Calu3 (cell line): ENCODE data around the gene MRPL45. TPM values are rescaled to one million over a fixed set of nuclear protein-coding genes. Genes with fewer than 3 reads are reported as not detected.

Source experiments
- BruUV-seq: library from RNA; stranded (reverse); fragments of 400-500 nt; replicated peaks from 2 replicates; lab custom pipeline; 2021; lab: Mats Ljungman, UMichigan
- CTCF ChIA-PET: fragments of 300-600 bp; sonication (Branson Sonifier 250); formaldehyde crosslinking; loops from one replicate; lab custom pipeline; 2022; ENCODE audit warnings: antibody characterized with exemption; lab: Charles Lee
- DNase-seq: peaks from one replicate; pipeline ENCODE4 v3.0.0; 2022
- H3K27ac Mint-ChIP-seq: one replicate; pipeline ENCODE4 v1.8.0; 2022; ENCODE audit warnings: mixed read lengths; ENCODE audit not compliant: unreplicated experiment
- H3K27me3 Mint-ChIP-seq: one replicate; pipeline ENCODE4 v1.8.0; 2022; ENCODE audit warnings: mixed read lengths; ENCODE audit not compliant: unreplicated experiment
- H3K36me3 Mint-ChIP-seq: one replicate; pipeline ENCODE4 v1.8.0; 2022; ENCODE audit warnings: mild to moderate bottlenecking, moderate library complexity, mixed read lengths; ENCODE audit not compliant: insufficient read depth, unreplicated experiment
- H3K4me1 Mint-ChIP-seq: one replicate; pipeline ENCODE4 v1.8.0; 2022; ENCODE audit warnings: mild to moderate bottlenecking, low read depth, mixed read lengths; ENCODE audit not compliant: unreplicated experiment
- H3K4me3 Mint-ChIP-seq: one replicate; pipeline ENCODE4 v1.8.0; 2022; ENCODE audit warnings: mild to moderate bottlenecking, low read depth, moderate library complexity, mixed read lengths; ENCODE audit not compliant: unreplicated experiment
- H3K9me3 Mint-ChIP-seq: one replicate; pipeline ENCODE4 v1.8.0; 2022; ENCODE audit warnings: low read depth, mixed read lengths; ENCODE audit not compliant: unreplicated experiment
- intact Hi-C: fragments of 100-400 bp; cut with micrococcal nuclease; formaldehyde crosslinking; loops from one replicate; pipeline ENCODE4 v1.10.0; 2022; ENCODE audit not compliant: unreplicated experiment
- total RNA-seq: library from RNA; stranded (reverse); gene quantifications from 2 replicates; pipeline ENCODE4 v1.2.3, GENCODE V29; 2022
- TF ChIP-seq, protein P1 (sequence below): fragments of 200-600 bp; IDR thresholded peaks from one replicate; pipeline ENCODE4 v1.8.0; 2022; ENCODE audit warnings: antibody characterized with exemption; ENCODE audit not compliant: unreplicated experiment

MRPL45 gene
- total RNA-seq, 1 experiment from 2014 or later, result 171 TPM

DNA sequence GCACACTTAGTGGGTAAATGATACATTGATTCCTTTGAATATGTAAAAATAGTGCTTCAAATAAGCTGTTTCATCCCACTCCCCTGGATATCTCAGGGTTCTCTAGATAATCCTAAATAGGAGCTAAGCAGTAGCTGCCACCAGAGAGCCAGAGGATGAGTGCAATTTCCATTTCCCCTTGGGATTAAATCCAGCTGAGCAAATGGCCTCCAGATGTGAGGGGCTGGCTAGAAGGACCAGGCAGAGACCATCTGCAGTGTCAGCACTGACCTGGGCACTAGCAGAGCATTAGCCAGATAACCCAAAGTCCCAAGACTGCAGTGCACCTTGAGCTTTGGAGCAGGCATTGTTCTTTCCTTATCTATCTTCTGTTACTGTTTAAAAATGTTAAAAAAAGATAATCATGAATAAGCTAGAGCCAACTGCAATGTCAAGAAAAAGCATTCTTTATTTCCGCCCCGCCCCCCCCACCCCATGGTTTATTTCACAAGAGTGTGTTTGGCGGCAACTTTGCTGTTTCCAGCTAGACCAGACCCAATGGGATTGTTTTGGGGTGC lies 27.3 kb downstream of the MRPL45 start:
- Mint-ChIP-seq H3K27ac (no peak overlapping the region), H3K4me3 (no peak overlapping the region), H3K27me3 (peaks cover 19% of the 10 kb centered on the region), H3K9me3 (no peaks in the 10 kb centered on the region), H3K36me3 (peaks cover 49% of the 10 kb centered on the region), H3K4me1 (peaks cover 19% of the 10 kb centered on the region)
- CTCF ChIA-PET, result interaction anchor here (0.5 to 3.5 kb wide), 8 partner anchors 9 to 1683 kb away, joined by 3 to 14 read pairs (median 4); no protein-coding TSS in a partner anchor
- DNase-seq, result no peak
- intact Hi-C loops, result no loop called here
- TF ChIP-seq, protein P1, sequence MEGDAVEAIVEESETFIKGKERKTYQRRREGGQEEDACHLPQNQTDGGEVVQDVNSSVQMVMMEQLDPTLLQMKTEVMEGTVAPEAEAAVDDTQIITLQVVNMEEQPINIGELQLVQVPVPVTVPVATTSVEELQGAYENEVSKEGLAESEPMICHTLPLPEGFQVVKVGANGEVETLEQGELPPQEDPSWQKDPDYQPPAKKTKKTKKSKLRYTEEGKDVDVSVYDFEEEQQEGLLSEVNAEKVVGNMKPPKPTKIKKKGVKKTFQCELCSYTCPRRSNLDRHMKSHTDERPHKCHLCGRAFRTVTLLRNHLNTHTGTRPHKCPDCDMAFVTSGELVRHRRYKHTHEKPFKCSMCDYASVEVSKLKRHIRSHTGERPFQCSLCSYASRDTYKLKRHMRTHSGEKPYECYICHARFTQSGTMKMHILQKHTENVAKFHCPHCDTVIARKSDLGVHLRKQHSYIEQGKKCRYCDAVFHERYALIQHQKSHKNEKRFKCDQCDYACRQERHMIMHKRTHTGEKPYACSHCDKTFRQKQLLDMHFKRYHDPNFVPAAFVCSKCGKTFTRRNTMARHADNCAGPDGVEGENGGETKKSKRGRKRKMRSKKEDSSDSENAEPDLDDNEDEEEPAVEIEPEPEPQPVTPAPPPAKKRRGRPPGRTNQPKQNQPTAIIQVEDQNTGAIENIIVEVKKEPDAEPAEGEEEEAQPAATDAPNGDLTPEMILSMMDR, result no peak
- BruUV-seq, result no TSS peak

DNA sequence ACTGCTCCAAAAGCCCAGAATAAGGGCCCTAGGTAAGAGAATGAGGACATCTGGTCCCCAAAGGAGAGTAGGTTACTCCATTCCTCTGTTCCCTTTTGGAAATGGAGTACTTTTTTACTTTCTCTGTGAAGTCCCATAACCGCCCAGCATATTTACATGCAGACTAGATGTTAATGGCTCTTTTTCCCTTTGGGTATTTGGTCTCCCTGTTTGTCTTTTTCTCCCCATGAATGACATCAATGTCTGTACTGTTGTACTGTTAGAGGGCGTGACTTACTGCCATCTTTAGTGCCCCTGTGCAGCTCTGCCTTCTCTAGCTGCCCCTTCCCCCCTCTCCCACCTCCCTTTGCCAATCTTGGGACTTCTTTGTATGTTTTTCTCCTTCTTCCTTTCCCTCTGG lies 27.8 kb downstream of the MRPL45 start:
- Mint-ChIP-seq H3K27me3 (peaks cover 25% of the 10 kb centered on the region), H3K4me1 (peaks cover 14% of the 10 kb centered on the region), H3K27ac (no peak overlapping the region), H3K9me3 (no peaks in the 10 kb centered on the region), H3K4me3 (no peak overlapping the region), H3K36me3 (peaks cover 44% of the 10 kb centered on the region)
- no peak for DNase-seq
- intact Hi-C loops, result no loop called here
- TF ChIP-seq, protein P1, result no peak
- CTCF ChIA-PET, result interaction anchor here (0.5 to 3.5 kb wide), 8 partner anchors 9 to 1684 kb away, joined by 3 to 14 read pairs (median 4); no protein-coding TSS in a partner anchor
- BruUV-seq, result no TSS peak

DNA sequence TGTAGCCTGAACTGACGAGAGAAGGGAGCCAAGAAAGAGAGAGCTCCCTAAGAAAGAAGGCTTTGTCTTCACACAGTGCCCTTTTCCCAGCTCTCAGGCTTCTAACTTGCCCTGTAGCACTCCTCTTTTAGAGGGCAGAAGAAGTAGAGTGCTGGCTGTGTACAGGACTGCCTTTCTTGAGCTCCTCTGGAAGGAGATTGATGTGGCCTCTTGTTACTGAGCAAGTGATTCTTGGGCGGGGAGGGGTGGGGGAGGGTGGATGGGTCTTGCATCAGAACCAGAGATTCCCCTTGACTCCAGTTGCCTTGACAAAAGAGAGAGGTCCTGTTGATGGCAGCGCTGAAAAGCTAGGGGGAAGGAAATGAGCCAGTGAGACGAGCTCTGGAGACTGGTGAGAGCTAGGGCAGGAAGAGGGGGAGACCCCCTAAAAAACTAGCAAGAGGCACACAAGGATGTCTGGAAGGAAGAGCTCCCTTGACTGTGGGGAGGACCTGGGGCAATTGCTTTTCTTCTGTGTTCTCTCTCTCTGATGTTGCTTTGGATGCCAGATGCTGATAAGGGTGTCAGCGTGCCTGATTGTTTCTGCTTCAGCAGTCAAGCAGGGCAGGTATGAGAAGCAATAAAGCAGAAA lies 28.4 kb downstream of the MRPL45 start:
- Mint-ChIP-seq H3K4me1 (peaks cover 9% of the 10 kb centered on the region), H3K4me3 (no peak overlapping the region), H3K27me3 (peaks cover 31% of the 10 kb centered on the region), H3K36me3 (peaks cover 39% of the 10 kb centered on the region), H3K27ac (no peak overlapping the region), H3K9me3 (no peaks in the 10 kb centered on the region)
- CTCF ChIA-PET, result interaction anchor here (0.6 to 3.5 kb wide), 6 partner anchors 9 to 1685 kb away, joined by 3 to 14 read pairs (median 5); no protein-coding TSS in a partner anchor
- no TSS peak for BruUV-seq
- TF ChIP-seq, protein P1, result no peak
- intact Hi-C loops, result no loop called here
- DNase-seq, result no peak

DNA sequence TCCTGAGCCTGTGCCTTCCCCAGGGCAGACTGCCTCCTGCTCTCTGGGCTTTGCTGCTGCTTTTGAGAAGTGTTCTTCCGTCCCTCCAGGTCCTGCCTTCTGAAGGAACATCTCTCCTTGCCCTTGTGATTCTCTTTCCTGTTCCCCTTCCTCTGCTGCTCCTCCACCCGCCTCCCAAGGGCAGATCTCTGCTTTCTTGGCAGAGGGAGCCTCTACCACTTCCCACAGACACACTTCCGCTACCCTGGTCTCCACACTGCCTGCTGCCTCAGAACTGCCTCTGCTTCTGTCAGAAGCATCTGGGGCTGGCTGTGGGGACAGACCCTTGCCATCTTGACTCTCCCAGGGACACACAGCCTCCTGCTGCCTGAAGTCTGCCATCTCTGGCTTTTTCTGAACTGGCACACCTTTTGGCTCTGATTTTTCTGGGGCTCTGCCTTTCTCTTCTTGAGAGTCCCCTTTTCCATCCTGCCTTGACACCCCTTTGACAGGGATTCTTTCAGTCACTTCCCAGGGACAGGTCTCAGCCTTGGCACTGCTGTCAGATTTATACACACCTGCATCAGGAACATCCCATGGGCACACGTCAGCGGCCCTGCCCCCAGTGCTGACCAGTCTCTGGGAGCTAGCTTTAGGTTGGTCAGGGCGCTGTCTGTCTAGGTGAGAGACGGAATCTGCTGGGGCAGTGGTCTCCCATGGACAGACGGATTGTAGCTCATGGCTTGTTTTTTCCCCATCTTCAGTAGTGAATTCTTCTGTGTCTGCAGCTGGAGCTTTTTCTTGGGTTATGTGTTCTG lies 30.2 kb downstream of the MRPL45 start:
- no peak overlapping the region for H3K27ac Mint-ChIP-seq
- TF ChIP-seq, protein P1, result no peak
- no peak overlapping the region for H3K4me3 Mint-ChIP-seq
- no peak for DNase-seq
- peaks cover 45% of the 10 kb centered on the region for H3K27me3 Mint-ChIP-seq
- no peaks in the 10 kb centered on the region for H3K4me1 Mint-ChIP-seq
- peaks cover 22% of the 10 kb centered on the region for H3K36me3 Mint-ChIP-seq
- CTCF ChIA-PET, result interaction anchor here (0.8 to 3.5 kb wide), 6 partner anchors 11 to 26 kb away, joined by 3 to 12 read pairs (median 4); partner anchors contain the start of gene SOCS7
- intact Hi-C loops, result no loop called here
- BruUV-seq, result no TSS peak
- no peaks in the 10 kb centered on the region for H3K9me3 Mint-ChIP-seq
